Keratinocyte (primary cell): ENCODE data around the gene CTXN2. TPM values are rescaled to one million over a fixed set of nuclear protein-coding genes. Genes with fewer than 3 reads are reported as not detected.
A peak's percentile ranks its signal among the peaks of the same experiment; 100 is the strongest.

ENCODE experiments used
- DNase-seq: peaks from one replicate; pipeline ENCODE4 v3.0.0-alpha.2; 2011; ENCODE audit warnings: low read depth, missing footprints, low spot score
- FAIRE-seq: peaks from 2 replicates; lab custom pipeline; 2011; peaks lifted over from hg19 to GRCh38; lab: Jason Lieb, UNC
- H2AFZ ChIP-seq: 2 replicates; pipeline ENCODE4 v1.6.0; 2012; ENCODE audit warnings: low read length, control low read depth, inconsistent platforms; ENCODE audit not compliant: control insufficient read depth
- H3K27ac ChIP-seq: 2 replicates; pipeline ENCODE4 v1.5.1; 2011; ENCODE audit warnings: low read length; ENCODE audit not compliant: control insufficient read depth, insufficient read depth
- H3K27me3 ChIP-seq: 3 replicates; pipeline ENCODE4 v1.6.0; 2011; ENCODE audit warnings: low read length; ENCODE audit not compliant: control insufficient read depth, insufficient read depth; ENCODE audit errors: extremely low read depth
- H3K36me3 ChIP-seq, 2 experiments: 2 replicates in 1 of 2; 3 replicates in 1 of 2; pipeline ENCODE4 v1.5.1; 2011; ENCODE audit warnings: low read length in 2 of 2, mild to moderate bottlenecking in 1 of 2; ENCODE audit not compliant: control insufficient read depth in 2 of 2, insufficient read depth in 2 of 2; ENCODE audit errors: extremely low read depth in 1 of 2
- H3K4me1 ChIP-seq: 3 replicates; pipeline ENCODE4 v1.5.1; 2011; ENCODE audit warnings: low read length; ENCODE audit not compliant: control insufficient read depth, insufficient read depth; ENCODE audit errors: extremely low read depth
- H3K4me2 ChIP-seq: 3 replicates; pipeline ENCODE4 v1.6.0; 2011; ENCODE audit warnings: low read depth, low read length; ENCODE audit not compliant: control insufficient read depth, insufficient read depth; ENCODE audit errors: extremely low read depth
- H3K4me3 ChIP-seq, 3 experiments: fragments of 200-600 bp in 1 of 3; sonication (generic) in 1 of 3; 2 replicates in 2 of 3; 3 replicates in 1 of 3; pipeline ENCODE4 v1.5.1; 2011 to 2016; ENCODE audit warnings: low read length in 3 of 3, mild to moderate bottlenecking in 3 of 3, control low read depth in 2 of 3, inconsistent platforms in 1 of 3, low read depth in 1 of 3, mixed read lengths in 1 of 3, mixed run types in 1 of 3, moderate library complexity in 1 of 3; ENCODE audit not compliant: control insufficient read depth in 2 of 3, insufficient read depth in 2 of 3; ENCODE audit errors: extremely low read depth in 1 of 3
- H3K79me2 ChIP-seq: 2 replicates; pipeline ENCODE4 v1.6.0; 2012; ENCODE audit warnings: low read length; ENCODE audit not compliant: control insufficient read depth, insufficient read depth
- H3K9ac ChIP-seq: 3 replicates; pipeline ENCODE4 v1.6.0; 2011; ENCODE audit warnings: low read length; ENCODE audit not compliant: control insufficient read depth, insufficient read depth; ENCODE audit errors: extremely low read depth
- H3K9me1 ChIP-seq: 3 replicates; pipeline ENCODE4 v1.6.0; 2011; ENCODE audit warnings: low read length; ENCODE audit not compliant: control insufficient read depth, insufficient read depth; ENCODE audit errors: extremely low read depth
- H3K9me3 ChIP-seq: 2 replicates; pipeline ENCODE4 v1.5.1; 2012; ENCODE audit warnings: low read depth, low read length; ENCODE audit not compliant: control insufficient read depth
- H4K20me1 ChIP-seq: 3 replicates; pipeline ENCODE4 v1.6.0; 2011; ENCODE audit warnings: low read length; ENCODE audit not compliant: control insufficient read depth, insufficient read depth; ENCODE audit errors: extremely low read depth
- EZH2 ChIP-seq: IDR thresholded peaks from one replicate; pipeline ENCODE4 v1.6.1; 2012; ENCODE audit warnings: inconsistent platforms, mild to moderate bottlenecking, low read length, moderate library complexity
- dilution Hi-C: fragments of 300-500 bp; cut with MboI; formaldehyde crosslinking; loops from one replicate; pipeline ENCODE4 v1.7.0; 2020; ENCODE audit warnings: low sequenced_read_pairs; ENCODE audit not compliant: extremely low pct_ligation_motif_present
- polyA minus RNA-seq, 3 experiments: library from RNA; depleted of rRNA, polyadenylated mRNA; stranded (reverse); fragments of >200 nt; gene quantifications; 1 replicate in 1 of 3; 2 replicates in 1 of 3; 3 replicates in 1 of 3; pipeline ENCODE4 v1.2.3, GENCODE V29; 2011
- polyA plus RNA-seq, 5 experiments: library from polyadenylated mRNA; depleted of rRNA in 3 of 5; stranded (reverse) in 3 of 5; stranded (forward) in 1 of 5; unstranded in 1 of 5; fragments of >200 nt; gene quantifications; 1 replicate in 1 of 5; 2 replicates in 3 of 5; 3 replicates in 1 of 5; pipeline versions ENCODE4 v1.2.1 to v1.2.3, GENCODE V29; 2011 to 2012; ENCODE audit warnings: missing spikeins in 2 of 5, low read depth in 1 of 5, low replicate concordance in 1 of 5
- TF ChIP-seq, protein P1 (sequence below), 3 experiments: IDR thresholded peaks in 1 of 3; conservative IDR thresholded peaks in 1 of 3; optimal IDR thresholded peaks in 1 of 3; 2 replicates in 2 of 3; 3 replicates in 1 of 3; pipeline versions ENCODE3 to v1.5.1; 2011; ENCODE audit warnings: low read length in 3 of 3, mild to moderate bottlenecking in 3 of 3, moderate library complexity in 2 of 3, control low read depth in 1 of 3, inconsistent platforms in 1 of 3; ENCODE audit not compliant: insufficient read depth in 2 of 3; ENCODE audit errors: extremely low read depth in 1 of 3

Gene CTXN2
- polyA plus RNA-seq (not detected in 3 replicates), polyA minus RNA-seq (not detected in 3 replicates)
- polyA plus RNA-seq (2011; ENCODE audit: low read depth): not detected
- not detected in 2 replicates for polyA plus RNA-seq (2011; cell fraction: cytosol; rRNA removed)
- not detected in 2 replicates for polyA plus RNA-seq (2011; cell fraction: nucleus; rRNA removed)
- polyA plus RNA-seq (2012; ENCODE audit: low replicate concordance): not detected in 2 replicates
- not detected for polyA minus RNA-seq (2011; cell fraction: cytosol; rRNA and poly(A)+ RNA removed)
- polyA minus RNA-seq (2011; cell fraction: nucleus; rRNA and poly(A)+ RNA removed): not detected in 2 replicates

DNA sequence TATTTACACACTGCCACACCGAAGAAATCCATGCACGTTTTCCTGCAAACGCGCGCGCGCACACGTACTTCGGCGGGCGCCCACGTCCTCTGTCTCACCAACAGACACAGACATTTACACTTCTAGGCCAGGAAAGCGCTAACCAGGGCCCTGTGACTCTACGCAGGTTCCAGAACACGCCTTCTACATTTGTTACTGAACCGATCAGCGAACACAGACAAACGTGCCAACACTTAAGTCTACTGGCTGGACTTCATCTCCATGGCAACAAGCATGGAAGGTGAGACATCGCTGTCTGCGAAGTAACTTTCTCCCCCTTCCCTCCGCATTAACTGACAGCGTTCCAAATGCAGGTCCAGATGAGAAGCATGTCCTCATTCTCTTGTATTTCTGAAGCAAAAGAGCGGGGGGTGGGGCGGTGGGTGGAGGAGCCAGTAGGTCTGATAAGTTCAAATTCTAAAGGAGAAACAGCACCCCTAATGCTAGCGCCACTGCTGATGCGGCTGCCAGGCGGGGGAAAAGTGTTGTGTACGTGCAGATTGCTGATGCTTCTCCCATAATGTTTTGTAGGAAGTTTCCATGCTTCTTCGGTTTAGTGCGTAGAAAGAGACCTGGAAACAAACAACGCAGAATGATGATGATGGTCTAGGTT is at the start of gene CTXN2:
CTXN2 (plus strand) TSS at position 92 of the 652 bp plus-strand sequence. CDS start 9,636 bp downstream, outside the sequence.
- H3K27ac ChIP-seq: no peak within 1 kb of the TSS
- FAIRE-seq (no peak), DNase-seq (no peak)
- H3K9ac ChIP-seq: no peak within 1 kb of the TSS
- TF ChIP-seq, protein P1, sequence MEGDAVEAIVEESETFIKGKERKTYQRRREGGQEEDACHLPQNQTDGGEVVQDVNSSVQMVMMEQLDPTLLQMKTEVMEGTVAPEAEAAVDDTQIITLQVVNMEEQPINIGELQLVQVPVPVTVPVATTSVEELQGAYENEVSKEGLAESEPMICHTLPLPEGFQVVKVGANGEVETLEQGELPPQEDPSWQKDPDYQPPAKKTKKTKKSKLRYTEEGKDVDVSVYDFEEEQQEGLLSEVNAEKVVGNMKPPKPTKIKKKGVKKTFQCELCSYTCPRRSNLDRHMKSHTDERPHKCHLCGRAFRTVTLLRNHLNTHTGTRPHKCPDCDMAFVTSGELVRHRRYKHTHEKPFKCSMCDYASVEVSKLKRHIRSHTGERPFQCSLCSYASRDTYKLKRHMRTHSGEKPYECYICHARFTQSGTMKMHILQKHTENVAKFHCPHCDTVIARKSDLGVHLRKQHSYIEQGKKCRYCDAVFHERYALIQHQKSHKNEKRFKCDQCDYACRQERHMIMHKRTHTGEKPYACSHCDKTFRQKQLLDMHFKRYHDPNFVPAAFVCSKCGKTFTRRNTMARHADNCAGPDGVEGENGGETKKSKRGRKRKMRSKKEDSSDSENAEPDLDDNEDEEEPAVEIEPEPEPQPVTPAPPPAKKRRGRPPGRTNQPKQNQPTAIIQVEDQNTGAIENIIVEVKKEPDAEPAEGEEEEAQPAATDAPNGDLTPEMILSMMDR (optimal IDR thresholded peaks at IDR 0.05 in 1 of 3, IDR thresholded peaks at IDR 0.05 in 1 of 3, conservative IDR thresholded peaks at IDR 0.05 in 1 of 3; ENCODE audit: extremely low read depth in 1 of 3, insufficient read depth in 2 of 3, low read length in 3 of 3): no peak
- TF ChIP-seq EZH2: no peak
- no peaks in the 10 kb centered on the region for H3K79me2 ChIP-seq
- H3K4me2 ChIP-seq: peak within 1 kb of the TSS; percentile 57
- no peak within 1 kb of the TSS for H2AFZ ChIP-seq
- no peak within 1 kb of the TSS for H3K4me3 ChIP-seq
- dilution Hi-C loops: no loop called here
- H3K36me3 ChIP-seq: no peaks in the 10 kb centered on the region
- no peaks in the 10 kb centered on the region for H4K20me1 ChIP-seq
- no peaks in the 10 kb centered on the region for H3K4me1 ChIP-seq
- peaks cover 11% of the 10 kb centered on the region for H3K27me3 ChIP-seq
- H3K9me1 ChIP-seq: no peaks in the 10 kb centered on the region
- H3K9me3 ChIP-seq: no peaks in the 10 kb centered on the region

DNA sequence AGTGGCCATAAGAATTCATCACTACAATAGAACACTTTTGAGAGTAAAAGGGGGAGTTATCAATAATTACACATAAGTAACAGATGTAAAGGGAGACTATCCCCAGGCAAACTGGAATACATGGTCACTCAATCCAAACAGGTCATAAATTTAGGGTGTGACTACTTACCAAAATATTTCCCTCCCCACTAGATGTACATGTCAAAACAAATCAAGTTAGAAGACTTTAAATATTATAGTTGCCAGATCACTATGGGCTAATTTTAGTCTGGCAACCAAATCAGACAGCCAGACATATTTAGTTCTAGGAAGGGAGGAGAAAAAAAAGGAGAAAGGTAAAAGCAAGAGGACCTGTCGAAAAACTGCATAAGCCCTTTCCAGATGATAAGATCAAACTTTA is 47.6 kb upstream of the CTXN2 start:
- no peak for TF ChIP-seq EZH2
- TF ChIP-seq, protein P1 (optimal IDR thresholded peaks at IDR 0.05 in 1 of 3, IDR thresholded peaks at IDR 0.05 in 1 of 3, conservative IDR thresholded peaks at IDR 0.05 in 1 of 3; ENCODE audit: extremely low read depth in 1 of 3, insufficient read depth in 2 of 3, low read length in 3 of 3): no peak
- H2AFZ ChIP-seq: peak overlapping the region; percentile 22
- no peaks in the 10 kb centered on the region for H3K27me3 ChIP-seq
- peak overlapping the region; percentile 91 for H3K4me2 ChIP-seq
- dilution Hi-C loops: no loop called here
- peak overlapping the region; percentile 23 for H3K27ac ChIP-seq
- H3K9me1 ChIP-seq: no peaks in the 10 kb centered on the region
- H3K9ac ChIP-seq: no peak overlapping the region
- no peaks in the 10 kb centered on the region for H3K36me3 ChIP-seq
- H3K79me2 ChIP-seq: no peaks in the 10 kb centered on the region
- H3K4me3 ChIP-seq: peak overlapping the region in 1 of 3 experiments; percentile 48
- DNase-seq (peak; percentile 7), FAIRE-seq (peak; percentile 17)
- no peaks in the 10 kb centered on the region for H3K9me3 ChIP-seq
- H3K4me1 ChIP-seq: peaks cover 21% of the 10 kb centered on the region
- H4K20me1 ChIP-seq: no peaks in the 10 kb centered on the region
